ENCODE data around the gene VTI1A.
"Not testable (repeated sequence)": the region's sequence is repeated elsewhere in the genome, so short reads cannot be mapped to it uniquely, and the experiment has no call there.

The VTI1A gene

DNA sequence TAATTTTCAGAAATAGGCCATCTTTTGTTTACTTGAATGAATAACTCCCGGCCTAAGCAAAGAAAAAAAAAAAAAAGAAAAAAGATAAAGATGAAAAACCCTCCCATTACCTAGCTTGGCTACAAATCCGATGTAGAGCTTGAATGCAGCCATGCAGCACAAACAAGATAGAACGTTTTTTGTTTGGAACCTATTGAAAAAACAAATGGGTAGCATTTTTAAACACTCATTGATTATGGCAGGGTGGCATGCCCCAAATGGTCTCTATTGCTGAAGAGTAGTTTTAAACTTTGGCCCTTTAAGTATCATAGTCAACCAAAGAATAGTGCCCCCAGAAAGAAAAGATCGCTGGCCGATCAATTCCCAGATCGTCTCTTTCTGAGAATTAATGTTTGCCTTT is 84.4 kb downstream of the VTI1A start:
- no peaks in the 10 kb centered on the region for H3K9me3 ChIP-seq (ENCODE audit: control insufficient read depth, low read depth, low read length)
- no peak overlapping the region for H3K4me3 ChIP-seq (ENCODE audit: low read length)
- peaks cover 3% of the 10 kb centered on the region for H3K4me1 ChIP-seq (ENCODE audit: control insufficient read depth, low read depth, low read length)
- no peak overlapping the region for H3K27ac ChIP-seq (ENCODE audit: low read length)
- no peaks in the 10 kb centered on the region for H3K36me3 ChIP-seq (ENCODE audit: control insufficient read depth, low read depth, low read length)
- no peaks in the 10 kb centered on the region for H3K27me3 ChIP-seq (ENCODE audit: control insufficient read depth, insufficient read depth, low read length)
- H3K9ac ChIP-seq (ENCODE audit: low read length): no peak overlapping the region

DNA sequence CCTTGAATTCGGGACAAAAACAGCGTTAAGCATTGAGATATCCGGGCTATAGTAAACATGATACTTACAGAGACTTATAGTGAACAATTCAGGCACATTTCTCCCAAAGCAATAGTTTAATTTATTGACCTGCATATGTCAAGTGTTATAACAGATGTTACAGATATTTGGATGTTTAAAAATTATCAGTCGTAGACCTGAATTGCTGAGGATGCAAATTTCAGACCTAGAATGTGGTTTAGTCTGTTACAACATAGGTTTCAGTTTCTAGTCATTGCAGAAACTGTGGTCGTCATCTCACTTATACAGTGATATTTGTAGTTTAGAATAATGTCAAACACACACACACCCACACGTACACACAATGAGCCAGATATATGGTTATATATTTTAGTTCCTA is 85.2 kb downstream of the VTI1A start:
- Histone ChIP-seq H3K27me3 (ENCODE audit: control insufficient read depth, insufficient read depth, low read length) (no peaks in the 10 kb centered on the region), H3K27ac (ENCODE audit: low read length) (no peak overlapping the region), H3K36me3 (ENCODE audit: control insufficient read depth, low read depth, low read length) (no peaks in the 10 kb centered on the region), H3K4me1 (ENCODE audit: control insufficient read depth, low read depth, low read length) (peaks cover 3% of the 10 kb centered on the region), H3K9ac (ENCODE audit: low read length) (no peak overlapping the region), H3K9me3 (ENCODE audit: control insufficient read depth, low read depth, low read length) (no peaks in the 10 kb centered on the region), H3K4me3 (ENCODE audit: low read length) (no peak overlapping the region)

DNA sequence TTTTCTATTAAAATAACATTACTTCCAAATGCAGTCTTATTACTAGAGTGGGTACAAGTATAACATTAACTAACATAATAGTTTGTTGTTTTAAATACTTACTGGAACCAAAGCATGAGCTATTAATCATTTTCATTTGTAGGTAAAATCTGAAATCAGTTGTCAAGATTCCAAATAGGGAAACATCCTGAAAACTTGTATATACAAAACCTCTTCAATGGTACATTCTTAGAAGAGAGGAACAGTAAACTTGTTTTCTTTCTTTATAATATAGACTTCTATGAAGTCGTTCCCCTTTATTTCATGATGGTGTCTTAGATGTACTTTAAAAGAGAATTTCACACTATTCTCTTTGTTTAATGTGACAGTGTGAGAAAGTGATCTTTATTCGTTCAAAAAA is 85.9 kb downstream of the VTI1A start:
- no peak overlapping the region for H3K9ac ChIP-seq (ENCODE audit: low read length)

GRCh38 chr10:112533916-112534315 is 86.9 kb downstream of the VTI1A start:
- Histone ChIP-seq H3K9me3 (ENCODE audit: control insufficient read depth, low read depth, low read length) (no peaks in the 10 kb centered on the region), H3K36me3 (ENCODE audit: control insufficient read depth, low read depth, low read length) (no peaks in the 10 kb centered on the region), H3K4me3 (ENCODE audit: low read length) (no peak overlapping the region), H3K27ac (ENCODE audit: low read length) (no peak overlapping the region), H3K9ac (ENCODE audit: low read length) (no peak overlapping the region), H3K27me3 (ENCODE audit: control insufficient read depth, insufficient read depth, low read length) (no peaks in the 10 kb centered on the region), H3K4me1 (ENCODE audit: control insufficient read depth, low read depth, low read length) (no peaks in the 10 kb centered on the region)

More for the DNA sequence above, 85.9 kb downstream of the VTI1A start:
- H3K4me3 ChIP-seq (ENCODE audit: low read length): no peak overlapping the region
- H3K27ac ChIP-seq (ENCODE audit: low read length): no peak overlapping the region
- H3K27me3 ChIP-seq (ENCODE audit: control insufficient read depth, insufficient read depth, low read length): no peaks in the 10 kb centered on the region
- no peaks in the 10 kb centered on the region for H3K36me3 ChIP-seq (ENCODE audit: control insufficient read depth, low read depth, low read length)
- no peaks in the 10 kb centered on the region for H3K4me1 ChIP-seq (ENCODE audit: control insufficient read depth, low read depth, low read length)
- no peaks in the 10 kb centered on the region for H3K9me3 ChIP-seq (ENCODE audit: control insufficient read depth, low read depth, low read length)

DNA sequence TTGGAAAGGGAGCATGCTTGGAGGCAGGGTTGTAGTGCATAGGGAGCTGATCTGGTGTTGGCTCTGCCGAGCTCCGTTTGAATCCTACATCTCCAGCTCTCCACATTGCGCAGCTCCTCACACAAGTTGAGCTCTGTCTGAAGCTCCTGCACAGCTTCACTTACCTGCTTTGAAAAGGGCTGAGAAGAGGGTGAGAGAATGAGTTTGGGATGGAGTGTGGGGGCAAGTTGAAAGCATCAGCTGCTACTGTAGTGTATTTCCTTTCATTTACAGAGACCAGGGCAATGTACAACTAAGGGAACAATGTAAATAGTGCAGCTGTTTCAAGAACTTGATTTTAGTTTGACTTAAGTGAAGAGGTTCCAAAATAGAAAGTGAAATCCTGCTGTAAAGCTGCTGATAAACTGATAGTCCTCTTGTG is 88.5 kb downstream of the VTI1A start:
- H3K9ac ChIP-seq (ENCODE audit: low read length): no peak overlapping the region

DNA sequence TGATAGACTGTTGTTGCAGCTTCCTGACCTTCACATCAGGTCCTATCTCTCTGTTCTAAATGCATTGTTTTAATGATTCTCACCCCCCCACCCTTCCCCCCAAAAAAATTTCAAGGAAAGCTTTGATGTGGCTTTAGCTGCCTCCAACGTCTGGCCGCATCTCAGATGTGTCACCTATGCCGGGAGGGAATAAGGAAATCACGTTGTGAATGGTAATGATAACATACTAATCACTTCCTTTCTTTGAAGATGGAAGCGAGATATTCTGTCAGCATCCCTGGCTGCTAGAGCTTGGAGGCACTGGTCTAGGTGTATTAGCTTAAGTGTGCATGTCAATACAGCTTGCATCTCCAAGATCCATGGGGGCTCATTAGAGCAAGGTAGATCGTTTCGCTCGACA is 89.6 kb downstream of the VTI1A start:
- H3K9me3 ChIP-seq (ENCODE audit: control insufficient read depth, low read depth, low read length): no peaks in the 10 kb centered on the region
- no peak overlapping the region for H3K9ac ChIP-seq (ENCODE audit: low read length)
- no peaks in the 10 kb centered on the region for H3K27me3 ChIP-seq (ENCODE audit: control insufficient read depth, insufficient read depth, low read length)
- no peaks in the 10 kb centered on the region for H3K36me3 ChIP-seq (ENCODE audit: control insufficient read depth, low read depth, low read length)
- H3K27ac ChIP-seq (ENCODE audit: low read length): no peak overlapping the region
- no peaks in the 10 kb centered on the region for H3K4me1 ChIP-seq (ENCODE audit: control insufficient read depth, low read depth, low read length)
- H3K4me3 ChIP-seq (ENCODE audit: low read length): no peak overlapping the region

More for the DNA sequence above, 88.5 kb downstream of the VTI1A start:
- Histone ChIP-seq H3K4me1 (ENCODE audit: control insufficient read depth, low read depth, low read length) (no peaks in the 10 kb centered on the region), H3K27ac (ENCODE audit: low read length) (no peak overlapping the region), H3K36me3 (ENCODE audit: control insufficient read depth, low read depth, low read length) (no peaks in the 10 kb centered on the region), H3K4me3 (ENCODE audit: low read length) (no peak overlapping the region), H3K9me3 (ENCODE audit: control insufficient read depth, low read depth, low read length) (no peaks in the 10 kb centered on the region), H3K27me3 (ENCODE audit: control insufficient read depth, insufficient read depth, low read length) (no peaks in the 10 kb centered on the region)

DNA sequence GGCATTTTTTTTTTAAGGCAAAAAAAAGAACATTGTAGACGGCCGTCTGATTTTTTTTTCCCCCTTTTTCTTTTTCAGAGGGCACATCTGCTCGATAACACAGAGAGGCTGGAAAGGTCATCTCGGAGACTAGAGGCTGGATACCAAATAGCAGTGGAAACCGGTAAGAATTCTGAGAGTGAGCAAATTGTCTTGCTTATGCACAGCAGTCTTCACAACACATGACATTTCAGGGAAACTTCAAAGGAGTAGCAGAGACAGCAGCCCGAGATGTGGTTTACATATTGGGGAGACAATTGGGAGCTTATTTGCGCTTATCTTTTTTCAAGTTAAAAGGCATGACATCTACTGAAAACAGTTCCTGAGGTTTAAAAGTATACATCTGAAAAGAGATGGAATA is 91.2 kb downstream of the VTI1A start:
- no peak overlapping the region for H3K4me3 ChIP-seq (ENCODE audit: low read length)
- H3K36me3 ChIP-seq (ENCODE audit: control insufficient read depth, low read depth, low read length): no peaks in the 10 kb centered on the region
- no peak overlapping the region for H3K9ac ChIP-seq (ENCODE audit: low read length)
- H3K4me1 ChIP-seq (ENCODE audit: control insufficient read depth, low read depth, low read length): no peaks in the 10 kb centered on the region
- H3K27me3 ChIP-seq (ENCODE audit: control insufficient read depth, insufficient read depth, low read length): no peaks in the 10 kb centered on the region
- no peak overlapping the region for H3K27ac ChIP-seq (ENCODE audit: low read length)
- no peaks in the 10 kb centered on the region for H3K9me3 ChIP-seq (ENCODE audit: control insufficient read depth, low read depth, low read length)

- Histone ChIP-seq H3K9ac (ENCODE audit: low read length) (no peak overlapping the region), H3K4me1 (ENCODE audit: control insufficient read depth, low read depth, low read length) (no peaks in the 10 kb centered on the region), H3K36me3 (ENCODE audit: control insufficient read depth, low read depth, low read length) (no peaks in the 10 kb centered on the region), H3K4me3 (ENCODE audit: low read length) (no peak overlapping the region), H3K9me3 (ENCODE audit: control insufficient read depth, low read depth, low read length) (no peaks in the 10 kb centered on the region), H3K27me3 (ENCODE audit: control insufficient read depth, insufficient read depth, low read length) (no peaks in the 10 kb centered on the region), H3K27ac (ENCODE audit: low read length) (no peak overlapping the region)
Measured at GRCh38 chr10:112539340-112539739, 92.3 kb downstream of the VTI1A start.

DNA sequence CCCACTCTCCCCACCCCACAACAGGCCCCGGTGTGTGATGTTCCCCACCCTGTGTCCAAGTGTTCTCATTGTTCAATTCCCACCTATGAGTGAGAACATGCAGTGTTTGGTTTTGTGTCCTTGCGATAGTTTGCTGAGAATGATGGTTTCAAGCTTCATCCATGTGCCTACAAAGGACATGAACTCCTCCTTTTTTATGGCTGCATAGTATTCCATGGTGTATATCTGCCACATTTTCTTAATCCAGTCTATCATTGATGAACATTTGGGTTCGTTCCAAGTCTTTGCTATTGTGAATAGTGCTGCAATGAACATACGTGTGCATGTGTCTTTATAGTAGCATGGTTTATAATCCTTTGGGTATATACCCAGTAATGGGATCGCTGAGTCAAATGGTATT is 95.8 kb downstream of the VTI1A start:
- not testable (repeated sequence) for H3K27ac ChIP-seq (ENCODE audit: low read length); H3K4me1 ChIP-seq (ENCODE audit: control insufficient read depth, low read depth, low read length); H3K9me3 ChIP-seq (ENCODE audit: control insufficient read depth, low read depth, low read length); H3K27me3 ChIP-seq (ENCODE audit: control insufficient read depth, insufficient read depth, low read length); H3K36me3 ChIP-seq (ENCODE audit: control insufficient read depth, low read depth, low read length); H3K4me3 ChIP-seq (ENCODE audit: low read length); H3K9ac ChIP-seq (ENCODE audit: low read length)

- H3K27me3 ChIP-seq (ENCODE audit: control insufficient read depth, insufficient read depth, low read length): no peaks in the 10 kb centered on the region
- no peak overlapping the region for H3K27ac ChIP-seq (ENCODE audit: low read length)
- H3K9me3 ChIP-seq (ENCODE audit: control insufficient read depth, low read depth, low read length): no peaks in the 10 kb centered on the region
Measured at GRCh38 chr10:112546474-112546873, 99.5 kb downstream of the VTI1A start.

GRCh38 chr10:112548535-112549276 is 101.7 kb downstream of the VTI1A start:
- H3K27me3 ChIP-seq (ENCODE audit: control insufficient read depth, insufficient read depth, low read length): no peaks in the 10 kb centered on the region
- no peak overlapping the region for H3K27ac ChIP-seq (ENCODE audit: low read length)
- H3K36me3 ChIP-seq (ENCODE audit: control insufficient read depth, low read depth, low read length): no peaks in the 10 kb centered on the region
- no peak overlapping the region for H3K9ac ChIP-seq (ENCODE audit: low read length)
- H3K4me3 ChIP-seq (ENCODE audit: low read length): no peak overlapping the region
- H3K9me3 ChIP-seq (ENCODE audit: control insufficient read depth, low read depth, low read length): no peaks in the 10 kb centered on the region
- H3K4me1 ChIP-seq (ENCODE audit: control insufficient read depth, low read depth, low read length): no peaks in the 10 kb centered on the region

More at GRCh38 chr10:112546474-112546873, 99.5 kb downstream of the VTI1A start:
- Histone ChIP-seq H3K9ac (ENCODE audit: low read length) (no peak overlapping the region), H3K4me3 (ENCODE audit: low read length) (no peak overlapping the region), H3K36me3 (ENCODE audit: control insufficient read depth, low read depth, low read length) (no peaks in the 10 kb centered on the region), H3K4me1 (ENCODE audit: control insufficient read depth, low read depth, low read length) (no peaks in the 10 kb centered on the region)

DNA sequence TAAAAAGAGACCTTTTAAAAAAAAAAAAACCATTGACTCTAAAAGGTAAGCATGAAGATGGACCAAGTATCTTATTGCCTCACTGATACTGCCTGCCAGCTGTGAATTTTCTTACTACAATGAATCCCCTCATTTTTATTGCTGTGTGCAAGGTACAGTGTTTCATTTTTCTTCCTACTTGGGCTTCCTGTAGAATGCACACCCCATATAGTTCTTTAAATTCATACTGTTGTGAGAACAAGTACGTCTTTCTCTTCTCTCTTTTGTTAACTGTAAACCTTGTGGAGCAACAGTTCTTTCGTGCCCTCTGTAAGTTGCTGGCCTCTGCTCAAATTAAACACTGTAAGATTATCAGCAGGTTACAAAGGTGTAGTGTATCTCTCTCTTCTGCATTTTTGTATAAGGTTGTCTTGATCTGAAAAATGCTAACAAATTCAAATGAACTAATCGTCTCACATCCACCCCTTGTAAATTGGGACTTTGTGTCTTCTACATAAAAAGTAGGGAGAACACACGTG is 105.6 kb downstream of the VTI1A start:
- Histone ChIP-seq H3K27ac (ENCODE audit: low read length) (no peak overlapping the region), H3K36me3 (ENCODE audit: control insufficient read depth, low read depth, low read length) (no peaks in the 10 kb centered on the region), H3K4me1 (ENCODE audit: control insufficient read depth, low read depth, low read length) (no peaks in the 10 kb centered on the region), H3K9ac (ENCODE audit: low read length) (no peak overlapping the region), H3K4me3 (ENCODE audit: low read length) (no peak overlapping the region), H3K9me3 (ENCODE audit: control insufficient read depth, low read depth, low read length) (no peaks in the 10 kb centered on the region), H3K27me3 (ENCODE audit: control insufficient read depth, insufficient read depth, low read length) (no peaks in the 10 kb centered on the region)
